K562 (cell line): ENCODE results near the gene PSMD8. TPM values are rescaled to one million over a fixed set of nuclear protein-coding genes. Genes with fewer than 3 reads are reported as not detected.
"Not testable (repeated sequence)": the region's sequence is repeated elsewhere in the genome, so short reads cannot be mapped to it uniquely, and the experiment has no call there.

ENCODE experiments used
- ATAC-seq: fragments of 200-7000 bp; cut with Tn5 transposase; 3 replicates; pipeline ENCODE4 v1.9.1; 2020; ENCODE audit warnings: moderate library complexity
- BruUV-seq: library from RNA; stranded (reverse); fragments of 400-500 nt; replicated peaks from 2 replicates; lab custom pipeline; 2021; lab: Mats Ljungman, UMichigan
- CTCF ChIA-PET: fragments of 300-600 bp; formaldehyde crosslinking; extraction: SDS; loops from one replicate; lab custom pipeline; 2021; ENCODE audit warnings: low intra/inter-chr PET ratio; lab: Yijun Ruan, JAX
- POLR2A ChIA-PET: fragments of 300-600, 350-650 bp; sonication (Branson Sonifier 250); formaldehyde crosslinking; extraction: SDS; loops from one replicate; lab custom pipeline; 2021; ENCODE audit warnings: antibody characterized with exemption, inconsistent platforms; lab: Yijun Ruan, JAX
- DNase-seq, 4 experiments: peaks; one replicate each; pipeline versions ENCODE4 v3.0.0 to v3.0.0-alpha.2; 2011 to 2018; ENCODE audit warnings: low spot score in 3 of 4, mixed read lengths in 3 of 4; ENCODE audit errors: extremely low read depth in 1 of 4
- FAIRE-seq: peaks from 2 replicates; lab custom pipeline; 2011; peaks lifted over from hg19 to GRCh38; lab: Jason Lieb, UNC
- H2AFZ ChIP-seq: 2 replicates; pipeline ENCODE4 v1.6.0; 2011; ENCODE audit warnings: low read depth, low read length, control low read depth, inconsistent platforms
- H3K27ac ChIP-seq: fragments of 200-600 bp; 3 replicates; pipeline ENCODE4 v1.8.0; 2011; ENCODE audit warnings: low read depth, mild to moderate bottlenecking, control low read depth, inconsistent platforms, low read length, moderate library complexity, mixed read lengths; ENCODE audit errors: extremely low read depth
- H3K27me3 ChIP-seq, 2 experiments: fragments of 300-600 bp in 1 of 2; 2 replicates in 1 of 2; 3 replicates in 1 of 2; pipeline versions ENCODE4 v1.6.0 to v1.8.0; 2011; ENCODE audit warnings: inconsistent platforms in 2 of 2, low read length in 2 of 2, mild to moderate bottlenecking in 1 of 2, mixed read lengths in 1 of 2, moderate library complexity in 1 of 2; ENCODE audit not compliant: control insufficient read depth in 2 of 2, insufficient read depth in 2 of 2
- H3K36me3 ChIP-seq: fragments of 300-600 bp; 3 replicates; pipeline ENCODE4 v1.8.0; 2011; ENCODE audit warnings: mild to moderate bottlenecking, low read length, inconsistent platforms; ENCODE audit not compliant: control insufficient read depth, insufficient read depth
- H3K4me1 ChIP-seq, 2 experiments: fragments of 200-600 bp in 1 of 2; replicated peaks in 1 of 2; 2 replicates in 1 of 2; 3 replicates in 1 of 2; pipeline versions ENCODE4 v1.5.1 to v1.8.0; 2011; ENCODE audit warnings: inconsistent platforms in 2 of 2, low read length in 2 of 2, mild to moderate bottlenecking in 1 of 2, mixed read lengths in 1 of 2, moderate library complexity in 1 of 2; ENCODE audit not compliant: control insufficient read depth in 2 of 2, insufficient read depth in 2 of 2
- H3K4me2 ChIP-seq: 2 replicates; pipeline ENCODE4 v1.6.1; 2011; ENCODE audit warnings: low read length, control low read depth, inconsistent platforms, mixed read lengths; ENCODE audit not compliant: insufficient read depth
- H3K4me3 ChIP-seq: fragments of 200-600 bp; sonication (generic), shearing (Covaris generic); 2 replicates; pipeline ENCODE4 v1.5.1; 2016; ENCODE audit warnings: control low read depth, inconsistent platforms
- H3K79me2 ChIP-seq: fragments of 200-600 bp; 3 replicates; pipeline ENCODE4 v1.8.0; 2011; ENCODE audit warnings: low read length, inconsistent platforms; ENCODE audit not compliant: control insufficient read depth, insufficient read depth
- H3K9ac ChIP-seq, 2 experiments: 2 replicates each; pipeline versions ENCODE4 v1.6.0 to v1.6.1; 2011; ENCODE audit warnings: low read depth in 2 of 2, low read length in 2 of 2, control low read depth in 1 of 2, inconsistent platforms in 1 of 2, mild to moderate bottlenecking in 1 of 2, mixed read lengths in 1 of 2; ENCODE audit not compliant: insufficient read depth in 1 of 2
- H3K9me1 ChIP-seq: one replicate; pipeline ENCODE4 v1.6.0; 2011; ENCODE audit warnings: inconsistent platforms, mild to moderate bottlenecking, low read length, moderate library complexity; ENCODE audit not compliant: control insufficient read depth, insufficient read depth
- H3K9me3 ChIP-seq: replicated peaks from 2 replicates; pipeline ENCODE4 v1.5.1; 2011; ENCODE audit warnings: low read depth, low read length, inconsistent platforms; ENCODE audit not compliant: control insufficient read depth, insufficient read depth
- H4K20me1 ChIP-seq: replicated peaks from 2 replicates; pipeline ENCODE4 v1.6.1; 2011; ENCODE audit warnings: low read length, inconsistent platforms, mixed read lengths; ENCODE audit not compliant: control insufficient read depth, insufficient read depth
- C11orf30 ChIP-seq: fragments of 450-650 bp; IDR thresholded peaks from 2 replicates; pipeline ENCODE4 v1.6.1; 2016; ENCODE audit warnings: low read depth, mild to moderate bottlenecking
- HDAC1 ChIP-seq, 2 experiments: fragments of 450-650 bp; IDR thresholded peaks; 2 replicates each; pipeline ENCODE4 v1.6.1; 2016 to 2017; ENCODE audit warnings: inconsistent platforms in 1 of 2, mild to moderate bottlenecking in 1 of 2, moderate library complexity in 1 of 2
- L3MBTL2 ChIP-seq: fragments of 450-650 bp; IDR thresholded peaks from 2 replicates; pipeline ENCODE4 v1.6.1; 2016; ENCODE audit warnings: mild to moderate bottlenecking, moderate library complexity
- MAX ChIP-seq: sonication (generic); formaldehyde crosslinking; IDR thresholded peaks from 2 replicates; pipeline ENCODE4 v1.9.0; 2022; ENCODE audit warnings: mild to moderate bottlenecking, missing genetic modification reagents
- SMARCA4 ChIP-seq: fragments of 450-650 bp; IDR thresholded peaks from 2 replicates; pipeline ENCODE4 v1.6.1; 2016
- THRAP3 ChIP-seq: fragments of 450-650 bp; IDR thresholded peaks from 2 replicates; pipeline ENCODE4 v1.6.1; 2016; ENCODE audit warnings: mild to moderate bottlenecking, inconsistent platforms, borderline replicate concordance
- WGBS: fragments of 100-300 bp; shearing (Covaris generic); methylation state at CpG from one replicate; pipeline ENCODE4 v1.1.6; 2016; ENCODE audit warnings: low coverage, mixed read lengths; ENCODE audit not compliant: insufficient coverage; ENCODE audit errors: missing lambda C conversion rate; 5-methylcytosine and 5-hydroxymethylcytosine counted together
- in situ Hi-C: fragments of 300-500 bp; cut with MboI; formaldehyde crosslinking; loops from 4 replicates; pipeline ENCODE4 v1.15.0; 2018; ENCODE audit warnings: inconsistent platforms, mixed read lengths
- intact Hi-C: fragments of 100-400 bp; cut with micrococcal nuclease; formaldehyde crosslinking; loops from 2 replicates; pipeline ENCODE4 v1.14.2; 2022
- polyA plus RNA-seq, 8 experiments: library from polyadenylated mRNA; depleted of rRNA in 4 of 8; stranded (reverse) in 5 of 8; unstranded in 3 of 8; fragments of >200 nt; fragmentation: Nextera tagmentation in 2 of 8; fragmentation: Illumina TruSeq in 1 of 8; extraction: Ambion mirVana in 2 of 8; extraction: Trizol in 1 of 8; gene quantifications; 2 replicates each; pipeline versions ENCODE4 v1.2.1 to v1.2.3, GENCODE V29; 2011 to 2014; ENCODE audit warnings: inconsistent platforms in 1 of 8, missing spikeins in 1 of 8
- total RNA-seq, 7 experiments: library from RNA; depleted of rRNA in 6 of 7; stranded (reverse); fragments of >200 nt in 6 of 7; fragmentation: Illumina TruSeq in 2 of 7; extraction: Trizol in 2 of 7; gene quantifications; 2 replicates each; pipeline versions ENCODE4 v1.2.1 to v1.2.3, GENCODE V29; 2011 to 2021; ENCODE audit warnings: low replicate concordance in 1 of 7
- TF ChIP-seq, protein P1 (sequence below): fragments of 450-650 bp; IDR thresholded peaks from 2 replicates; pipeline ENCODE4 v1.6.1; 2016; ENCODE audit warnings: mild to moderate bottlenecking, moderate library complexity

PSMD8 gene
- total and polyA plus RNA-seq, 9 of the 15 experiments (the other 6 are each of a cell fraction or from before 2014, with no cell fraction given), result 130 to 583 (median 315) TPM

DNA sequence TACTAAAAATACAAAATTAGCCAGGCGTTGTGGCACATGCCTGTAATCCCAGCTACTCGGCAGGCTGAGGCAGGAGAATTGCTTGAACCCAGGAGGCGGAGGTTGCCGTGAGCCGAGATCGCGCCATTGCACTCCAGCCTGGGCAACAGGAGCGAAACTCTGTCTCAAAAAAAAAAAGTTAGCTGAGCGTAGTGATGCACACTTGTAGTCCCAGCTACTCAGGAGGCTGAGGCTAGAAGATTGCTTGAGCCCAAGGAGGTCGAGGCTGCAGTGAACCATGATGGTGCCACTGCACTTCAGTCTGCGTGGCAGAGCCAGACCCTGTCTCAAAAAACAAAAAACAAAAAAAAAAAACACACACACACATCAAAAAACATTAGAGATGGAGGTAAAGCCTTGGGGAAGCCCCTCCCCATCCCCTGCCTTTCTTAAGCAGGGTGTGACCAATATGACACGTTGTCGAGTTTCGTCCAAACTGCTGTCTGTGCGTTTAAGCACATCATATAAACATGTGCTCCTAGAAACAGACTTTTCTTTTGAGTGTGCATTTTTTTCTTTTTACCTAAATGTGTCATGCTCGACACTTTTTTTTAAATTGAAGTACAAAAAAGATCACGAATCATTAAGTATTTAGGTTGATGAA is 52.8 kb downstream of the PSMD8 start:
- H3K9me1 ChIP-seq, H3K27me3 ChIP-seq, H3K27ac ChIP-seq, H3K9ac ChIP-seq, H3K4me2 ChIP-seq, intact Hi-C loops, DNase-seq, FAIRE-seq, H3K4me3 ChIP-seq, CTCF ChIA-PET, in situ Hi-C loops, H3K79me2 ChIP-seq, BruUV-seq, H3K9me3 ChIP-seq, H4K20me1 ChIP-seq, H3K36me3 ChIP-seq: not testable (repeated sequence)
- peak overlapping the region; percentile 84 for H2AFZ ChIP-seq
- peak; percentile 16; the same call in 2 of the 3 replicates for ATAC-seq
- H3K4me1 ChIP-seq, result peaks cover 15 to 17% of the 10 kb centered on the region in 2 experiments; a peak in 4 of 5 replicates
- WGBS, result 35% methylated on average over 9 of the region's 17 CpGs
- POLR2A ChIA-PET, result interaction anchor here (0.7 kb wide), 1 partner anchor 68 kb away, joined by 3 read pairs; no protein-coding TSS in a partner anchor
- TF ChIP-seq SMARCA4 (0 out of 2 replicates have a peak, but pooled peaks have one; percentile 18), THRAP3 (0 out of 2 replicates have a peak, but pooled peaks have one; percentile 59), HDAC1 (IDR thresholded peaks at IDR 0.05) (0 out of 4 replicates have a peak, but pooled peaks of 1 of the 2 experiments have one; percentile 22), MAX (CRISPR knock-in tag) (peak; percentile 37; the same call in 1 of the 2 replicates), C11orf30 (peak; percentile 22; the same call in 1 of the 2 replicates), L3MBTL2 (peak; percentile 28; the same call in 1 of the 2 replicates)
- TF ChIP-seq, protein P1, sequence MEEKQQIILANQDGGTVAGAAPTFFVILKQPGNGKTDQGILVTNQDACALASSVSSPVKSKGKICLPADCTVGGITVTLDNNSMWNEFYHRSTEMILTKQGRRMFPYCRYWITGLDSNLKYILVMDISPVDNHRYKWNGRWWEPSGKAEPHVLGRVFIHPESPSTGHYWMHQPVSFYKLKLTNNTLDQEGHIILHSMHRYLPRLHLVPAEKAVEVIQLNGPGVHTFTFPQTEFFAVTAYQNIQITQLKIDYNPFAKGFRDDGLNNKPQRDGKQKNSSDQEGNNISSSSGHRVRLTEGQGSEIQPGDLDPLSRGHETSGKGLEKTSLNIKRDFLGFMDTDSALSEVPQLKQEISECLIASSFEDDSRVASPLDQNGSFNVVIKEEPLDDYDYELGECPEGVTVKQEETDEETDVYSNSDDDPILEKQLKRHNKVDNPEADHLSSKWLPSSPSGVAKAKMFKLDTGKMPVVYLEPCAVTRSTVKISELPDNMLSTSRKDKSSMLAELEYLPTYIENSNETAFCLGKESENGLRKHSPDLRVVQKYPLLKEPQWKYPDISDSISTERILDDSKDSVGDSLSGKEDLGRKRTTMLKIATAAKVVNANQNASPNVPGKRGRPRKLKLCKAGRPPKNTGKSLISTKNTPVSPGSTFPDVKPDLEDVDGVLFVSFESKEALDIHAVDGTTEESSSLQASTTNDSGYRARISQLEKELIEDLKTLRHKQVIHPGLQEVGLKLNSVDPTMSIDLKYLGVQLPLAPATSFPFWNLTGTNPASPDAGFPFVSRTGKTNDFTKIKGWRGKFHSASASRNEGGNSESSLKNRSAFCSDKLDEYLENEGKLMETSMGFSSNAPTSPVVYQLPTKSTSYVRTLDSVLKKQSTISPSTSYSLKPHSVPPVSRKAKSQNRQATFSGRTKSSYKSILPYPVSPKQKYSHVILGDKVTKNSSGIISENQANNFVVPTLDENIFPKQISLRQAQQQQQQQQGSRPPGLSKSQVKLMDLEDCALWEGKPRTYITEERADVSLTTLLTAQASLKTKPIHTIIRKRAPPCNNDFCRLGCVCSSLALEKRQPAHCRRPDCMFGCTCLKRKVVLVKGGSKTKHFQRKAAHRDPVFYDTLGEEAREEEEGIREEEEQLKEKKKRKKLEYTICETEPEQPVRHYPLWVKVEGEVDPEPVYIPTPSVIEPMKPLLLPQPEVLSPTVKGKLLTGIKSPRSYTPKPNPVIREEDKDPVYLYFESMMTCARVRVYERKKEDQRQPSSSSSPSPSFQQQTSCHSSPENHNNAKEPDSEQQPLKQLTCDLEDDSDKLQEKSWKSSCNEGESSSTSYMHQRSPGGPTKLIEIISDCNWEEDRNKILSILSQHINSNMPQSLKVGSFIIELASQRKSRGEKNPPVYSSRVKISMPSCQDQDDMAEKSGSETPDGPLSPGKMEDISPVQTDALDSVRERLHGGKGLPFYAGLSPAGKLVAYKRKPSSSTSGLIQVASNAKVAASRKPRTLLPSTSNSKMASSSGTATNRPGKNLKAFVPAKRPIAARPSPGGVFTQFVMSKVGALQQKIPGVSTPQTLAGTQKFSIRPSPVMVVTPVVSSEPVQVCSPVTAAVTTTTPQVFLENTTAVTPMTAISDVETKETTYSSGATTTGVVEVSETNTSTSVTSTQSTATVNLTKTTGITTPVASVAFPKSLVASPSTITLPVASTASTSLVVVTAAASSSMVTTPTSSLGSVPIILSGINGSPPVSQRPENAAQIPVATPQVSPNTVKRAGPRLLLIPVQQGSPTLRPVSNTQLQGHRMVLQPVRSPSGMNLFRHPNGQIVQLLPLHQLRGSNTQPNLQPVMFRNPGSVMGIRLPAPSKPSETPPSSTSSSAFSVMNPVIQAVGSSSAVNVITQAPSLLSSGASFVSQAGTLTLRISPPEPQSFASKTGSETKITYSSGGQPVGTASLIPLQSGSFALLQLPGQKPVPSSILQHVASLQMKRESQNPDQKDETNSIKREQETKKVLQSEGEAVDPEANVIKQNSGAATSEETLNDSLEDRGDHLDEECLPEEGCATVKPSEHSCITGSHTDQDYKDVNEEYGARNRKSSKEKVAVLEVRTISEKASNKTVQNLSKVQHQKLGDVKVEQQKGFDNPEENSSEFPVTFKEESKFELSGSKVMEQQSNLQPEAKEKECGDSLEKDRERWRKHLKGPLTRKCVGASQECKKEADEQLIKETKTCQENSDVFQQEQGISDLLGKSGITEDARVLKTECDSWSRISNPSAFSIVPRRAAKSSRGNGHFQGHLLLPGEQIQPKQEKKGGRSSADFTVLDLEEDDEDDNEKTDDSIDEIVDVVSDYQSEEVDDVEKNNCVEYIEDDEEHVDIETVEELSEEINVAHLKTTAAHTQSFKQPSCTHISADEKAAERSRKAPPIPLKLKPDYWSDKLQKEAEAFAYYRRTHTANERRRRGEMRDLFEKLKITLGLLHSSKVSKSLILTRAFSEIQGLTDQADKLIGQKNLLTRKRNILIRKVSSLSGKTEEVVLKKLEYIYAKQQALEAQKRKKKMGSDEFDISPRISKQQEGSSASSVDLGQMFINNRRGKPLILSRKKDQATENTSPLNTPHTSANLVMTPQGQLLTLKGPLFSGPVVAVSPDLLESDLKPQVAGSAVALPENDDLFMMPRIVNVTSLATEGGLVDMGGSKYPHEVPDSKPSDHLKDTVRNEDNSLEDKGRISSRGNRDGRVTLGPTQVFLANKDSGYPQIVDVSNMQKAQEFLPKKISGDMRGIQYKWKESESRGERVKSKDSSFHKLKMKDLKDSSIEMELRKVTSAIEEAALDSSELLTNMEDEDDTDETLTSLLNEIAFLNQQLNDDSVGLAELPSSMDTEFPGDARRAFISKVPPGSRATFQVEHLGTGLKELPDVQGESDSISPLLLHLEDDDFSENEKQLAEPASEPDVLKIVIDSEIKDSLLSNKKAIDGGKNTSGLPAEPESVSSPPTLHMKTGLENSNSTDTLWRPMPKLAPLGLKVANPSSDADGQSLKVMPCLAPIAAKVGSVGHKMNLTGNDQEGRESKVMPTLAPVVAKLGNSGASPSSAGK, result peak; percentile 40; the same call in 1 of the 2 replicates
